Measurements from ENCODE around the gene PCGF1.

DNA sequence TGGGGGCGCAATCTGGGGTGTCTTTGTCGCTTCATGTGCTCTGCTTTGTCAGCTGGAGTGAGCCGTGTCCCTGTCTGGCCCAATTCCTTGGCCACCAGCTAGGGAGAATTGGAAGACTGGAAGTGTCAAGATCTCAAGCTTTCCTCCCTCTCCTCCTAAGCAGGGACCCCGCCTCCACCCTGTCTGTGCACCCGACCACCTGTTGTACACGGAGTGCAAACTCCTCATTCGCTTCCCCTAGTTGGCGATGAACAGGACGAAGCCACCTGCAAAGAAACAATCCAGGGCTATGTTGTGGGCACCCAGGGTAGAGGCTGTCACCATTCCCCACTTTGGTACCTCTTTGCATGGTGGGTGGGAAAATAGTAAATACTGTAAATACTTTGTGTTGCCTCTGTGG, 20.2 kb upstream of the PCGF1 start:
- TF ChIP-seq POLR2A (IDR thresholded peaks at IDR 0.05; ENCODE audit: low read depth, low read length): no peak
- no peak for TF ChIP-seq POLR2AphosphoS5 (IDR thresholded peaks at IDR 0.05; ENCODE audit: low read depth, low read length)
- no peak for TF ChIP-seq POU2F2 (IDR thresholded peaks at IDR 0.05; ENCODE audit: low read depth, low read length)
